Adrenal gland (tissue), 12 donors: ENCODE data around the gene AK8. TPM values are rescaled to one million over a fixed set of nuclear protein-coding genes. Genes with fewer than 3 reads are reported as not detected.

ENCODE experiments used
- DNase-seq, 7 donors: peaks; one replicate each; pipeline ENCODE4 v3.0.0-alpha.2; 2019 to 2020
- H3K27ac ChIP-seq, 5 donors: fragments of 200-600 bp; sonication (generic) in 4 of 5; 1 replicate in 3 of 5; 2 replicates in 2 of 5; pipeline versions ENCODE4 v1.5.1 to v1.8.0; 2016 to 2020; ENCODE audit warnings: mild to moderate bottlenecking in 1 of 5
- H3K27me3 ChIP-seq: fragments of 200-600 bp; 2 replicates; pipeline ENCODE4 v1.8.0; 2021
- H3K36me3 ChIP-seq, 2 donors: fragments of 200-600 bp; replicated peaks in 1 of 2; 1 replicate in 1 of 2; 2 replicates in 1 of 2; pipeline versions ENCODE4 v1.5.1 to v1.8.0; 2018 to 2022
- H3K4me1 ChIP-seq, 2 donors: fragments of 200-600 bp; replicated peaks in 1 of 2; 1 replicate in 1 of 2; 2 replicates in 1 of 2; pipeline versions ENCODE4 v1.5.1 to v1.8.0; 2018 to 2021
- H3K4me3 ChIP-seq, 4 donors: fragments of 200-600 bp; sonication (generic) in 3 of 4; one replicate each; pipeline ENCODE4 v1.5.1; 2016 to 2018
- H3K9me3 ChIP-seq, 3 donors: fragments of 200-600 bp; sonication (generic) in 1 of 3; replicated peaks in 1 of 3; 1 replicate in 2 of 3; 2 replicates in 1 of 3; pipeline versions ENCODE4 v1.5.1 to v1.8.0; 2016 to 2021
- POLR2A ChIP-seq, 2 donors: fragments of 450-650 bp; IDR thresholded peaks; one replicate each; pipeline ENCODE4 v1.6.1; 2017; ENCODE audit warnings: antibody characterized with exemption in 2 of 2, mild to moderate bottlenecking in 2 of 2, moderate library complexity in 1 of 2
- WGBS, 4 donors: extraction: QIAGEN DNeasy Blood & Tissue Kit in 2 of 4; methylation state at CpG; one replicate each; pipeline versions ENCODE4 v1.1.5 to v1.1.7; 2013 to 2017; 5-methylcytosine and 5-hydroxymethylcytosine counted together
- intact Hi-C, 2 donors: fragments of 100-400 bp; cut with DNase I; formaldehyde crosslinking; loops; one replicate each; pipeline versions ENCODE4 v1.14.1 to v1.15.0; 2022 to 2023
- polyA plus RNA-seq, 3 donors: library from polyadenylated mRNA; stranded (reverse); fragments of 200-250 nt in 2 of 3; fragments of 350-450 nt in 1 of 3; fragmentation: Illumina TruSeq in 1 of 3; extraction: RNeasy Lipid Tissue Mini Kit (QIAGEN cat#74804) in 1 of 3; gene quantifications; one replicate each; pipeline ENCODE4 v1.2.3, GENCODE V29; 2013 to 2014
- total RNA-seq, 9 donors: library from RNA; depleted of rRNA in 4 of 9; stranded (reverse); fragments of >200 nt in 4 of 9; fragments of 120-200 nt in 1 of 9; fragmentation: NEBNext Ultra II Directional in 1 of 9; extraction: Animal tissue kit (Norgen Biotek cat#: 25700) in 1 of 9; gene quantifications; one replicate each; pipeline versions ENCODE4 v1.1.0 to v1.2.4, GENCODE V29; 2013 to 2023
- TF ChIP-seq, protein P1 (sequence below), 6 experiments: fragments of 450-650 bp in 4 of 6; fragments of 200-600 bp in 2 of 6; sonication (generic) in 1 of 6; IDR thresholded peaks; 1 replicate in 5 of 6; 2 replicates in 1 of 6; pipeline versions ENCODE4 v1.5.1 to v1.8.0; 2016 to 2021; ENCODE audit warnings: antibody characterized with exemption in 6 of 6, mild to moderate bottlenecking in 2 of 6, moderate library complexity in 1 of 6
- donor health status: healthy with polysubstance abuse.
- donor health status: Bipolar disorder and iron deficiency.
- donor health status: DM: yes; HTN: yes; CAD: no.
- donor health status: DM: no; HTN: no; CAD: no.
- donor health status: DM: no; HTN: no; CAD: no.
- donor health status: DM: yes; HTN: yes; CAD: no.

Gene AK8
- total and polyA plus RNA-seq, 12 donors, result 0.69 to 6.0 (median 1.5) TPM

DNA sequence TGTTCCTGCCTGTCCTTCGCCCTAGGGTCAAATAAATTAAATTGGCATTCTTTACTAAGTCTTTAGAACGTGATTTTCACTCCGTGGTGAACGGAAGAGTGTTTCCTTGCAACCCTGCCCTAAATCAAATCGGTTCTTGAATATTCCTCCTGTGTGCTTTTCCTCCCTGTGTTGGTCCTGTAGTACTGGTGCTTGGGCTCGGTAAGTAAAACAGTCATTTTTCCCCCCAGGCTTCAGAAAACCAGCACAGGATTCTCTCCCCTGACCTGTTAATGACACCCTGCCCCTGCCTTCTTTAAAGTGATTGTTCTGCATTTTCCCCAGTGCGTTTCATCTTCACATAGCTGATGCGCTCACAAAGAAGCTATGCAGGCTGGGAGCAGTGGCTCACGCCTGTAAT lies 96.0 kb downstream of the AK8 start:
- H3K36me3 ChIP-seq, result no peaks in the 10 kb centered on the region
- peak in 1 of 7 donors; percentile 1 for DNase-seq
- 74 to 82% (median 81%) methylated on average over 9 of the region's 9 CpGs for WGBS, 4 donors
- H3K27ac ChIP-seq, result no peak overlapping the region
- intact Hi-C loops, result no loop called here
- no peaks in the 10 kb centered on the region for H3K9me3 ChIP-seq
- peaks cover 9 to 10% of the 10 kb centered on the region in 2 donors for H3K4me1 ChIP-seq
- TF ChIP-seq, protein P1, sequence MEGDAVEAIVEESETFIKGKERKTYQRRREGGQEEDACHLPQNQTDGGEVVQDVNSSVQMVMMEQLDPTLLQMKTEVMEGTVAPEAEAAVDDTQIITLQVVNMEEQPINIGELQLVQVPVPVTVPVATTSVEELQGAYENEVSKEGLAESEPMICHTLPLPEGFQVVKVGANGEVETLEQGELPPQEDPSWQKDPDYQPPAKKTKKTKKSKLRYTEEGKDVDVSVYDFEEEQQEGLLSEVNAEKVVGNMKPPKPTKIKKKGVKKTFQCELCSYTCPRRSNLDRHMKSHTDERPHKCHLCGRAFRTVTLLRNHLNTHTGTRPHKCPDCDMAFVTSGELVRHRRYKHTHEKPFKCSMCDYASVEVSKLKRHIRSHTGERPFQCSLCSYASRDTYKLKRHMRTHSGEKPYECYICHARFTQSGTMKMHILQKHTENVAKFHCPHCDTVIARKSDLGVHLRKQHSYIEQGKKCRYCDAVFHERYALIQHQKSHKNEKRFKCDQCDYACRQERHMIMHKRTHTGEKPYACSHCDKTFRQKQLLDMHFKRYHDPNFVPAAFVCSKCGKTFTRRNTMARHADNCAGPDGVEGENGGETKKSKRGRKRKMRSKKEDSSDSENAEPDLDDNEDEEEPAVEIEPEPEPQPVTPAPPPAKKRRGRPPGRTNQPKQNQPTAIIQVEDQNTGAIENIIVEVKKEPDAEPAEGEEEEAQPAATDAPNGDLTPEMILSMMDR (IDR thresholded peaks at IDR 0.05), result no peak
- TF ChIP-seq POLR2A (IDR thresholded peaks at IDR 0.05), result no peak
- H3K27me3 ChIP-seq, result no peaks in the 10 kb centered on the region
- H3K4me3 ChIP-seq, result no peak overlapping the region

DNA sequence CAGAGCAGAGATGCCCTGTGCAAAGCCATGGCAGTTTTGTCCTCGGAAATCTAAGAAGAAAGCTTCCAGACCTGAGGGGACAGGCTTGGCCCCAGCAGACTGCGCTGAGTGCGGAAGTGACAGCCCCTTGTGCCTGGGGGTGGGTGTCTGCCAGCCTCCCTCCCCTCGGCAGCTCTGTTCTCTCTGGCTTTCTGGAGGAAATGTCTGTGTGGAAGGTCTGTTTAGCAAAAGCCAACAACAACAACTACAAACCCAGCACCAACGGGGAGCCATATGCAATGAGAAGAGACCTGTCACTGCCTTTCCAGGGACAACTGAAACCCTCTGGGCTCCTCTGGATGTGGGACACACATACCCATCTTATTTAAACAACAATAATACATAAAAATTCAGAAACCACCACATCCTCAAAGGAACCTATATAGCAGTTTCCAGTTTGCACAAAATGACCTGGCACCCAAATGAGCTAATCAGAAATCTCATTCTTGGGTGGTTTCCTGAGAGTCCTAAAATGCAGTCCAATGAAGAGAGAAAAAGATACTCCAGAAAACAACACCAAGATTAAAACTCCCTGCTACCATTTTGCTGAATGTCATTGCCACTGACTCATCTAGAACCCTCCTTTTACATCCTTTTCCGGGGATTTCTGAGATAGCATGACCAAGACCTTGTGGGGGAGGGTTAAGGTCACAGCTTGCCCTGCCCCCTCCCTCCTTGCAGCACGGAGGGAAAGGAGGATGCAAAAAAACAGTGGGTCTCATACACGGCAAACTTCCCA lies 97.7 kb downstream of the AK8 start:
- intact Hi-C loops, result no loop called here
- H3K27ac ChIP-seq, result no peak overlapping the region
- H3K27me3 ChIP-seq, result no peaks in the 10 kb centered on the region
- TF ChIP-seq POLR2A (IDR thresholded peaks at IDR 0.05), result no peak
- TF ChIP-seq, protein P1 (IDR thresholded peaks at IDR 0.05), result no peak
- peak in 1 of 7 donors; percentile 5 for DNase-seq
- no peak overlapping the region for H3K4me3 ChIP-seq
- H3K4me1 ChIP-seq, result peaks cover 9 to 10% of the 10 kb centered on the region in 2 donors
- whole genome bisulfite sequencing, 4 donors, result 37 to 47% (median 44%) methylated on average over 8 of the region's 8 CpGs
- H3K9me3 ChIP-seq, result no peaks in the 10 kb centered on the region
- no peaks in the 10 kb centered on the region for H3K36me3 ChIP-seq

DNA sequence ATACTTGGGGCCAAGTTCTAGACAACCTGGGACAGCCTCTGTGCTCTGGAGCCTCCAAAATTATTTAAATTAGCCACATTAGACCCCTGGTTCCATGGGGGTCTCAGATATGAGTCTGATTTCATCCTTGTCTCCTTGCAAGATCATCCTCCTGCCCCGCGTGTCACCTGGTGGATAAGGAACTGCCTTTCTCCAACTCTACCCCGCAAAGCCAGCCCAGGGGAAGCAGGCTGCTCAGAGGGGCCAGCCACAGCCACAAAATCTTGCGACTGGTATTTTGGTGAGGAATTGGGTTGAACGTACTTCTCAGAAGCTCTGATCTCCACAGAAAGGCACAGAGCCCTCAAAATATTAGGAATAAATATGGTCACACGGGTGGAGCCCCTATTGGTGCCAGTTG lies 101.2 kb downstream of the AK8 start:
- Histone ChIP-seq H3K4me3 (no peak overlapping the region), H3K27ac (no peak overlapping the region), H3K9me3 (no peaks in the 10 kb centered on the region), H3K4me1 (peaks cover 9 to 10% of the 10 kb centered on the region in 2 donors), H3K27me3 (no peaks in the 10 kb centered on the region), H3K36me3 (no peaks in the 10 kb centered on the region)
- DNase-seq, result peak in 1 of 7 donors; percentile 3
- intact Hi-C loops, result no loop called here
- TF ChIP-seq, protein P1 (IDR thresholded peaks at IDR 0.05), result no peak
- no peak for TF ChIP-seq POLR2A (IDR thresholded peaks at IDR 0.05)
- whole genome bisulfite sequencing, 4 donors, result 85 to 94% (median 91%) methylated on average over 6 of the region's 6 CpGs

DNA sequence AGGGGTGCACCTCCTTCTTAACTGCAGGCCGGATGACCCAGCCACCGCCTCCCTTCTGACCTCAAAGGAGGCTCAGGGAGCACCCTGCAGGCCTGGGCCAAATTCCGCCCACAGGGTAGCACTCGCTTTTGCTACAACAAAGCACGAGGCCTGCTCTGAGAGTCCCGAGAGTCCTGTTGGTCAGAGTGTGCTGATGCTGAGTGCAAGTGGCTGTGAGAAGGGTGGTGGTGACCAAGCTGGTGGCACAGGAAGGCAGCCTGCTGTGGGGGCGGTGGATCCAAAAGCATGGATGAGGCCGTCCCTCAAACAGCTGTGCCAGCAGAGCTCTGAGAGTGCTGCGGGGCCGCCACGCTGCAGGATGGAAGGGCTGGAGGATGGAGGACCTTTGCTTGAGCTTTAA lies 101.8 kb downstream of the AK8 start:
- Histone ChIP-seq H3K36me3 (no peaks in the 10 kb centered on the region), H3K4me3 (no peak overlapping the region), H3K27ac (no peak overlapping the region), H3K9me3 (no peaks in the 10 kb centered on the region), H3K27me3 (no peaks in the 10 kb centered on the region), H3K4me1 (peaks cover 9 to 10% of the 10 kb centered on the region in 2 donors)
- peak in 1 of 7 donors; percentile 15 for DNase-seq
- TF ChIP-seq POLR2A (IDR thresholded peaks at IDR 0.05), result no peak
- TF ChIP-seq, protein P1 (IDR thresholded peaks at IDR 0.05), result no peak
- WGBS, 4 donors, result 77 to 87% (median 83%) methylated on average over 11 of the region's 11 CpGs
- intact Hi-C loops, result no loop called here
